Keratinocyte (primary cell): ENCODE results near the gene SLC7A14. TPM values are rescaled to one million over a fixed set of nuclear protein-coding genes. Genes with fewer than 3 reads are reported as not detected.

Source experiments
- DNase-seq: peaks from one replicate; pipeline ENCODE4 v3.0.0-alpha.2; 2011; ENCODE audit warnings: low read depth, missing footprints, low spot score
- FAIRE-seq: peaks from 2 replicates; lab custom pipeline; 2011; peaks lifted over from hg19 to GRCh38; lab: Jason Lieb, UNC
- H2AFZ ChIP-seq: 2 replicates; pipeline ENCODE4 v1.6.0; 2012; ENCODE audit warnings: low read length, control low read depth, inconsistent platforms; ENCODE audit not compliant: control insufficient read depth
- H3K27ac ChIP-seq: 2 replicates; pipeline ENCODE4 v1.5.1; 2011; ENCODE audit warnings: low read length; ENCODE audit not compliant: control insufficient read depth, insufficient read depth
- H3K27me3 ChIP-seq: 3 replicates; pipeline ENCODE4 v1.6.0; 2011; ENCODE audit warnings: low read length; ENCODE audit not compliant: control insufficient read depth, insufficient read depth; ENCODE audit errors: extremely low read depth
- H3K36me3 ChIP-seq, 2 experiments: 2 replicates in 1 of 2; 3 replicates in 1 of 2; pipeline ENCODE4 v1.5.1; 2011; ENCODE audit warnings: low read length in 2 of 2, mild to moderate bottlenecking in 1 of 2; ENCODE audit not compliant: control insufficient read depth in 2 of 2, insufficient read depth in 2 of 2; ENCODE audit errors: extremely low read depth in 1 of 2
- H3K4me1 ChIP-seq: 3 replicates; pipeline ENCODE4 v1.5.1; 2011; ENCODE audit warnings: low read length; ENCODE audit not compliant: control insufficient read depth, insufficient read depth; ENCODE audit errors: extremely low read depth
- H3K4me2 ChIP-seq: 3 replicates; pipeline ENCODE4 v1.6.0; 2011; ENCODE audit warnings: low read depth, low read length; ENCODE audit not compliant: control insufficient read depth, insufficient read depth; ENCODE audit errors: extremely low read depth
- H3K4me3 ChIP-seq, 3 experiments: fragments of 200-600 bp in 1 of 3; sonication (generic) in 1 of 3; 2 replicates in 2 of 3; 3 replicates in 1 of 3; pipeline ENCODE4 v1.5.1; 2011 to 2016; ENCODE audit warnings: low read length in 3 of 3, mild to moderate bottlenecking in 3 of 3, control low read depth in 2 of 3, inconsistent platforms in 1 of 3, low read depth in 1 of 3, mixed read lengths in 1 of 3, mixed run types in 1 of 3, moderate library complexity in 1 of 3; ENCODE audit not compliant: control insufficient read depth in 2 of 3, insufficient read depth in 2 of 3; ENCODE audit errors: extremely low read depth in 1 of 3
- H3K79me2 ChIP-seq: 2 replicates; pipeline ENCODE4 v1.6.0; 2012; ENCODE audit warnings: low read length; ENCODE audit not compliant: control insufficient read depth, insufficient read depth
- H3K9ac ChIP-seq: 3 replicates; pipeline ENCODE4 v1.6.0; 2011; ENCODE audit warnings: low read length; ENCODE audit not compliant: control insufficient read depth, insufficient read depth; ENCODE audit errors: extremely low read depth
- H3K9me1 ChIP-seq: 3 replicates; pipeline ENCODE4 v1.6.0; 2011; ENCODE audit warnings: low read length; ENCODE audit not compliant: control insufficient read depth, insufficient read depth; ENCODE audit errors: extremely low read depth
- H3K9me3 ChIP-seq: 2 replicates; pipeline ENCODE4 v1.5.1; 2012; ENCODE audit warnings: low read depth, low read length; ENCODE audit not compliant: control insufficient read depth
- H4K20me1 ChIP-seq: 3 replicates; pipeline ENCODE4 v1.6.0; 2011; ENCODE audit warnings: low read length; ENCODE audit not compliant: control insufficient read depth, insufficient read depth; ENCODE audit errors: extremely low read depth
- EZH2 ChIP-seq: IDR thresholded peaks from one replicate; pipeline ENCODE4 v1.6.1; 2012; ENCODE audit warnings: inconsistent platforms, mild to moderate bottlenecking, low read length, moderate library complexity
- dilution Hi-C: fragments of 300-500 bp; cut with MboI; formaldehyde crosslinking; loops from one replicate; pipeline ENCODE4 v1.7.0; 2020; ENCODE audit warnings: low sequenced_read_pairs; ENCODE audit not compliant: extremely low pct_ligation_motif_present
- polyA plus RNA-seq, 5 experiments: library from polyadenylated mRNA; depleted of rRNA in 3 of 5; stranded (reverse) in 3 of 5; stranded (forward) in 1 of 5; unstranded in 1 of 5; fragments of >200 nt; gene quantifications; 1 replicate in 1 of 5; 2 replicates in 3 of 5; 3 replicates in 1 of 5; pipeline versions ENCODE4 v1.2.1 to v1.2.3, GENCODE V29; 2011 to 2012; ENCODE audit warnings: missing spikeins in 2 of 5, low read depth in 1 of 5, low replicate concordance in 1 of 5
- TF ChIP-seq, protein P1 (sequence below), 3 experiments: IDR thresholded peaks in 1 of 3; conservative IDR thresholded peaks in 1 of 3; optimal IDR thresholded peaks in 1 of 3; 2 replicates in 2 of 3; 3 replicates in 1 of 3; pipeline versions ENCODE3 to v1.5.1; 2011; ENCODE audit warnings: low read length in 3 of 3, mild to moderate bottlenecking in 3 of 3, moderate library complexity in 2 of 3, control low read depth in 1 of 3, inconsistent platforms in 1 of 3; ENCODE audit not compliant: insufficient read depth in 2 of 3; ENCODE audit errors: extremely low read depth in 1 of 3

Gene SLC7A14
- polyA plus RNA-seq, 1 donor (not counting 4 experiments of a cell fraction or from before 2014, with no cell fraction given), result not detected

DNA sequence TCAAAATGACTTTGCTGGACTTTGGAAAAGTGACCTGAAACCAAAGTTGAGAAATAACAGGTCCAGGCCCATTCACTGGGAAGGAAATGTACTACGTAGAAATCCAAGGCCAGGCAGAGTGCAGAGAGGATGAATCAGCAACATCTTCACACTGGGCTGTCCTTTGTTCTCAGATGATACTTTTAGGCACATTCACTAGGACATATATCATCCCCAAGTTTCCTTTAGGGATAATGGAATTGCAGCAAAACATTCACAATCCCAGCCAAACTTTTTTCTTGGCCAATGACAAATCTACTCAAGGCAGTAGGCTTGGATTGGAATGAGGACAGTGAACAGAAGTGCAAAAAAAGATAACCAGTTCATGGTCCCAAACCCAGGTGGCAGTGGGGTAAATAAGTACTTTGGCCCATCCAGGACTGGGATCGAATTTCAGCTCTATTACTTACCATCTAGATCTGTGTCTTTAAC lies 92.1 kb downstream of the SLC7A14 start:
- DNase-seq (no peak), FAIRE-seq (peak; percentile 52)
- Histone ChIP-seq H3K4me1 (no peaks in the 10 kb centered on the region), H2AFZ (no peak overlapping the region), H3K27me3 (no peaks in the 10 kb centered on the region), H4K20me1 (no peaks in the 10 kb centered on the region), H3K27ac (no peak overlapping the region), H3K4me2 (no peak overlapping the region), H3K9ac (no peak overlapping the region), H3K4me3 (no peak overlapping the region), H3K9me3 (no peaks in the 10 kb centered on the region), H3K79me2 (no peaks in the 10 kb centered on the region), H3K36me3 (no peaks in the 10 kb centered on the region), H3K9me1 (no peaks in the 10 kb centered on the region)
- dilution Hi-C loops, result no loop called here
- TF ChIP-seq, protein P1, sequence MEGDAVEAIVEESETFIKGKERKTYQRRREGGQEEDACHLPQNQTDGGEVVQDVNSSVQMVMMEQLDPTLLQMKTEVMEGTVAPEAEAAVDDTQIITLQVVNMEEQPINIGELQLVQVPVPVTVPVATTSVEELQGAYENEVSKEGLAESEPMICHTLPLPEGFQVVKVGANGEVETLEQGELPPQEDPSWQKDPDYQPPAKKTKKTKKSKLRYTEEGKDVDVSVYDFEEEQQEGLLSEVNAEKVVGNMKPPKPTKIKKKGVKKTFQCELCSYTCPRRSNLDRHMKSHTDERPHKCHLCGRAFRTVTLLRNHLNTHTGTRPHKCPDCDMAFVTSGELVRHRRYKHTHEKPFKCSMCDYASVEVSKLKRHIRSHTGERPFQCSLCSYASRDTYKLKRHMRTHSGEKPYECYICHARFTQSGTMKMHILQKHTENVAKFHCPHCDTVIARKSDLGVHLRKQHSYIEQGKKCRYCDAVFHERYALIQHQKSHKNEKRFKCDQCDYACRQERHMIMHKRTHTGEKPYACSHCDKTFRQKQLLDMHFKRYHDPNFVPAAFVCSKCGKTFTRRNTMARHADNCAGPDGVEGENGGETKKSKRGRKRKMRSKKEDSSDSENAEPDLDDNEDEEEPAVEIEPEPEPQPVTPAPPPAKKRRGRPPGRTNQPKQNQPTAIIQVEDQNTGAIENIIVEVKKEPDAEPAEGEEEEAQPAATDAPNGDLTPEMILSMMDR (optimal IDR thresholded peaks at IDR 0.05 in 1 of 3, IDR thresholded peaks at IDR 0.05 in 1 of 3, conservative IDR thresholded peaks at IDR 0.05 in 1 of 3; ENCODE audit: extremely low read depth in 1 of 3, insufficient read depth in 2 of 3, low read length in 3 of 3), result no peak
- no peak for TF ChIP-seq EZH2

DNA sequence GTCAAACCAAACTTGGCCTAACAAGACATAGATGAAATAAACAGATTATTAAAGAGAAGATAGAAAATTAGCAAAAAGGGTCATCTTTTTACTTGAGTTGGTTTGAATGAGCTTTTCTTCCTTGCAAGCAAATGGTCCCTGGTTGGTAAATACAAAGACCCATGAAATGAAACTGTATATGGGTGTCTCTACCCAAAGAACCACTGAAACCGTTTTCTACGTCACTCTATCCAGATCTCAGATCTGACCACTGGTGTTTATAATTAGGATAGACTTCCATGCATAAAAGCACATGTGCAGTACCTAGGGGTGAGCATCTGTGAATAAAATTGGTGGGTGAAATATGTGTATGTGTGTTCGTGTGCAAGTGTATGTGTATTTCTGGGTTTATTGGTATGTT lies 94.0 kb downstream of the SLC7A14 start:
- FAIRE-seq (no peak), DNase-seq (no peak)
- no peaks in the 10 kb centered on the region for H4K20me1 ChIP-seq
- H3K9me1 ChIP-seq, result no peaks in the 10 kb centered on the region
- dilution Hi-C loops, result no loop called here
- no peak for TF ChIP-seq EZH2
- TF ChIP-seq, protein P1 (optimal IDR thresholded peaks at IDR 0.05 in 1 of 3, IDR thresholded peaks at IDR 0.05 in 1 of 3, conservative IDR thresholded peaks at IDR 0.05 in 1 of 3; ENCODE audit: extremely low read depth in 1 of 3, insufficient read depth in 2 of 3, low read length in 3 of 3), result no peak
- H3K27ac ChIP-seq, result no peak overlapping the region
- H2AFZ ChIP-seq, result no peak overlapping the region
- H3K79me2 ChIP-seq, result no peaks in the 10 kb centered on the region
- no peak overlapping the region for H3K4me3 ChIP-seq
- no peak overlapping the region for H3K4me2 ChIP-seq
- no peaks in the 10 kb centered on the region for H3K36me3 ChIP-seq
- H3K9me3 ChIP-seq, result no peaks in the 10 kb centered on the region
- no peaks in the 10 kb centered on the region for H3K27me3 ChIP-seq
- H3K9ac ChIP-seq, result no peak overlapping the region
- no peaks in the 10 kb centered on the region for H3K4me1 ChIP-seq
